ENCODE measurements around the gene KDM6A. TPM values are rescaled to one million over a fixed set of nuclear protein-coding genes. Genes with fewer than 3 reads are reported as not detected.
"Not testable (repeated sequence)": the region's sequence is repeated elsewhere in the genome, so short reads cannot be mapped to it uniquely, and the experiment has no call there.

Gene KDM6A
- total RNA-seq, 1 donor from 2014 or later = 9.4 TPM

DNA sequence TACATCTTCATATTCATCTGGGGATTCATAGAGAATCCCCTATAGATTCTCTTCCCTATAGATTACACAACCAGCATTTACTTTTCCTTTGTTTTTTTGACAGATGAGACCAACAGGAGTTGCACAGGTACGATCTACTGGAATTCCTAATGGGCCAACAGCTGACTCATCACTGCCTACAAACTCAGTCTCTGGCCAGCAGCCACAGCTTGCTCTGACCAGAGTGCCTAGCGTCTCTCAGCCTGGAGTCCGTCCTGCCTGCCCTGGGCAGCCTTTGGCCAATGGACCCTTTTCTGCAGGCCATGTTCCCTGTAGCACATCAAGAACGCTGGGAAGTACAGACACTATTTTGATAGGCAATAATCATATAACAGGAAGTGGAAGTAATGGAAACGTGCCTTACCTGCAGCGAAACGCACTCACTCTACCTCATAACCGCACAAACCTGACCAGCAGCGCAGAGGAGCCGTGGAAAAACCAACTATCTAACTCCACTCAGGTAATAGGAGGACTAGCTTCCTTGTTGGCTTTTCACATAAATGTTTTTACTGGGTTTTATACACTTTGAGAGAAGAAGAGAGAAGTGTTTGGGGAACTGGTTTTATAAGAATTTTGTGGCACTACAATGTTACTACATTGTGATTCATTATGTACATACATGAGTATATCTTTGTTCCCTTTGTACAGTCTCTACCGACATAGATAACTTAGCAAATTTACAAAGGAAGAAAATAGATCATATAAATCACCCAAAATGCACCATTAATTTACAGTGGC is 190.5 kb downstream of the KDM6A start:
- TF ChIP-seq, protein P1, sequence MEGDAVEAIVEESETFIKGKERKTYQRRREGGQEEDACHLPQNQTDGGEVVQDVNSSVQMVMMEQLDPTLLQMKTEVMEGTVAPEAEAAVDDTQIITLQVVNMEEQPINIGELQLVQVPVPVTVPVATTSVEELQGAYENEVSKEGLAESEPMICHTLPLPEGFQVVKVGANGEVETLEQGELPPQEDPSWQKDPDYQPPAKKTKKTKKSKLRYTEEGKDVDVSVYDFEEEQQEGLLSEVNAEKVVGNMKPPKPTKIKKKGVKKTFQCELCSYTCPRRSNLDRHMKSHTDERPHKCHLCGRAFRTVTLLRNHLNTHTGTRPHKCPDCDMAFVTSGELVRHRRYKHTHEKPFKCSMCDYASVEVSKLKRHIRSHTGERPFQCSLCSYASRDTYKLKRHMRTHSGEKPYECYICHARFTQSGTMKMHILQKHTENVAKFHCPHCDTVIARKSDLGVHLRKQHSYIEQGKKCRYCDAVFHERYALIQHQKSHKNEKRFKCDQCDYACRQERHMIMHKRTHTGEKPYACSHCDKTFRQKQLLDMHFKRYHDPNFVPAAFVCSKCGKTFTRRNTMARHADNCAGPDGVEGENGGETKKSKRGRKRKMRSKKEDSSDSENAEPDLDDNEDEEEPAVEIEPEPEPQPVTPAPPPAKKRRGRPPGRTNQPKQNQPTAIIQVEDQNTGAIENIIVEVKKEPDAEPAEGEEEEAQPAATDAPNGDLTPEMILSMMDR (IDR thresholded peaks at IDR 0.05; ENCODE audit: borderline replicate concordance) = no peak
- Histone ChIP-seq H3K9me3 (replicated peaks) (no peaks in the 10 kb centered on the region), H3K4me3 (no peak overlapping the region), H3K27ac (replicated peaks) (no peak overlapping the region), H3K27me3 (ENCODE audit: low read depth) (no peaks in the 10 kb centered on the region), H3K36me3 (peaks cover 30% of the 10 kb centered on the region), H3K4me1 (peaks cover 8% of the 10 kb centered on the region)
- intact Hi-C loops (cut with micrococcal nuclease) = no loop called here
- no peak for DNase-seq

DNA sequence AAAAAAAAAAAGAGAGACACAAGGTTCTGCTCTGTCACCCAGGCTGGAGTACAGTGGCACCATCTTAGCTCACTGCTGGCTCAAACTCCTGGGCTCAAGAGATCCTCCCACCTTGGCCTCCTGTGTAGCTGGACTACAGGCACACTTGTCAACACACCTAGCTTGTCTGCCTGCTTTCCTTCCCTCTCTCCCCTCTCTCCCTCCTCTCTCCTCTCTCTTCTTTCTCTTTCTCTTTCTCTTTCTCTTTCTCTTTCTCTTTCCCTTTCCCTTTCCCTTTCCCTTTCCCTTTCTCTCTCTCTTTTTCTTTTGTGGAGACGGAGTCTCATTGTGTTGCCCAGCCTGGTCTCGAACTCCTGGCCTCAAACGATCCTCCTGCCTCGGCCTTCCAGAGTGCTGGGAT is 195.6 kb downstream of the KDM6A start:
- H3K4me3 ChIP-seq = no peak overlapping the region
- no peak for DNase-seq
- TF ChIP-seq, protein P1 (IDR thresholded peaks at IDR 0.05; ENCODE audit: borderline replicate concordance) = no peak
- peaks cover 19% of the 10 kb centered on the region for H3K4me1 ChIP-seq
- no peaks in the 10 kb centered on the region for H3K27me3 ChIP-seq (ENCODE audit: low read depth)
- no peaks in the 10 kb centered on the region for H3K9me3 ChIP-seq (replicated peaks)
- peaks cover 19% of the 10 kb centered on the region for H3K36me3 ChIP-seq
- no peak overlapping the region for H3K27ac ChIP-seq (replicated peaks)
- intact Hi-C loops (cut with micrococcal nuclease) = no loop called here

DNA sequence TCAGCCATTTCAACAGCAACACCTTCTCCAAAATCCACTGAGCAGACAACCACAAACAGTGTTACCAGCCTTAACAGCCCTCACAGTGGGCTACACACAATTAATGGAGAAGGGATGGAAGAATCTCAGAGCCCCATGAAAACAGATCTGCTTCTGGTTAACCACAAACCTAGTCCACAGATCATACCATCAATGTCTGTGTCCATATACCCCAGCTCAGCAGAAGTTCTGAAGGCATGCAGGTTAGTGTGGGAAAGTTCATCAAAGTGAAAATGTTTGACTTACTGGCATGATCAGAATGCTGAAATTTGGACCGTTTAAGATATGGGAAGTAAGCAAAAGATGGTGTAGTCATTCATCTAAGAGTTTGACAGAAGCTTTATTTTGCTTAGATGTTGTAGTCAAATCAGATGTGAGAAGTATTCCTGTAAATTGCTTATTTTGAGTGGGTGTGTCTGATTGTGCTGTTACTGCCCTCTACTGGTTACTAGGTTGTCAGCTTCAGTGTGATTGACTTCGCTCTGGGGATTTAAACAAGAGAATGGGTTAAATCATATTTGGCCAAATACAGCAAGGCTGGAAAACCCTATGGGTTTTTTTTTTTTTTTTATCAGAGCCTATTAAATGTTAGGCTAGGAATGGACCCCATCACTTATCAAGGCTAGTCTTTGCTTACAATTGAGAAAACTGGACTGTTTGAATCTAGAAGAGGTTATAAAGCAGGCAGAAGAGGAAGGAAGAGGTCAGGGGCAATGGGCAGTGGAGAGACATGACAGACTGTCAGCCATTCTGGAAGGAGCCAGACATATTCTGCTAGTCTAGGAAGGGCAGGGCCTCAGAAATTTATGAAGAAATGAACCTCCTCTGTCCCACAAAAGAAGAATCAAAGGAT is 197.4 kb downstream of the KDM6A start:
- no peak overlapping the region for H3K27ac ChIP-seq (replicated peaks)
- no peaks in the 10 kb centered on the region for H3K9me3 ChIP-seq (replicated peaks)
- intact Hi-C loops (cut with micrococcal nuclease) = no loop called here
- TF ChIP-seq, protein P1 (IDR thresholded peaks at IDR 0.05; ENCODE audit: borderline replicate concordance) = peak; percentile 66
- peaks cover 10% of the 10 kb centered on the region for H3K36me3 ChIP-seq
- H3K4me1 ChIP-seq = peaks cover 33% of the 10 kb centered on the region
- no peak for DNase-seq
- no peak overlapping the region for H3K4me3 ChIP-seq
- H3K27me3 ChIP-seq (ENCODE audit: low read depth) = no peaks in the 10 kb centered on the region

DNA sequence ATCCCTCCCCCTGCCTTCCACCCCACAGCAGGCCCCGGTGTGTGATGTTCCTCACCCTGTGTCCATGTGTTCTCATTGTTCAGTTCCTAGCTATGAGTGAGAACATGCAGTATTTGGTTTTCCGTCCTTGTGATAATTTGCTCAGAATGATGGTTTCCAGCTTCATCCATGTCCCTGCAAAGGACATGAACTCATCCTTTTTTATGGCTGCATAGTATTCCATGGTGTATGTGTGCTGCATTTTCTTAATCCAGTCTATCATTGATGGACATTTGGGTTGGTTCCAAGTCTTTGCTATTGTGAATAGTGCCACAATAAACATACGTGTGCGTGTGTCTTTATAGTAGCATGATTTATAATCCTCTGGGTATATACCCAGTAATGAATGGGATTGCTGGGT is 200.0 kb downstream of the KDM6A start:
- peaks cover 32% of the 10 kb centered on the region for H3K4me1 ChIP-seq
- H3K27ac ChIP-seq (replicated peaks); DNase-seq; H3K9me3 ChIP-seq (replicated peaks); H3K36me3 ChIP-seq; intact Hi-C loops (cut with micrococcal nuclease); H3K4me3 ChIP-seq; H3K27me3 ChIP-seq (ENCODE audit: low read depth): not testable (repeated sequence)

DNA sequence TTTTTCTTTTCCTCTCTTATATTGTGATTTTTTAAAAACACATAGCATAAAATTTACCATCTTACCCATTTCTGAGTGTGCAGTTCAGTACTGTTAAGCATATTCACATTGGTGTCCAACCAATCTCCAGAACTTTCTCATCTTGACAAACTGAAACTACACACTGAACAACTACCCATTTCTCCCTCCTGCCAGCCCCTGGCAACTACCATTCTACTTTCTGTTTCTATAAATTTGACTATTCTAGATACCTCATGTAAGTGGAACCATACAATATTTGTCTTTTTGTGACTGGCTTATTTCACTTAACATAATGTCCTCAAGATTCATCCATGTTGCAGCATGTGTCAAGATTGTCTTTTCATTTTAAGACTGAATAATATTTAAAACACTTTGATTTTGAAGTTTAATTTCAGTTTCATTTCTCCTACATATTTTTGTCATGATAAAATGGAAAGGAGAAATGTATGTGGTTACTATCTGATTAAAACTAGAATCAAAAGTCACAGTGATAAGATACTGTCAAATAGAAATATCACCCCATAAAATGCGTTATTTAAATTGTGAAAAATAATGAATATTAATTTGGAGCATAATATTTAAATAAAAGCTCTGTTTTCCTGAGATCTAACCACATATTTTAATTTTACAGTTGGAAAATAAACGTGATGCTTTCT is 204.9 kb downstream of the KDM6A start:
- H3K27ac ChIP-seq (replicated peaks) = no peak overlapping the region
- H3K4me3 ChIP-seq = no peak overlapping the region
- intact Hi-C loops (cut with micrococcal nuclease) = no loop called here
- TF ChIP-seq, protein P1 (IDR thresholded peaks at IDR 0.05; ENCODE audit: borderline replicate concordance) = no peak
- peaks cover 15% of the 10 kb centered on the region for H3K36me3 ChIP-seq
- H3K27me3 ChIP-seq (ENCODE audit: low read depth) = no peaks in the 10 kb centered on the region
- no peak for DNase-seq
- H3K9me3 ChIP-seq (replicated peaks) = no peaks in the 10 kb centered on the region
- H3K4me1 ChIP-seq = peaks cover 20% of the 10 kb centered on the region
